Vagina (tissue), 2 donors: ENCODE results near the gene CLN3.

Experiments
- POLR2A ChIP-seq, 2 donors: fragments of 450-650 bp; IDR thresholded peaks; one replicate each; pipeline ENCODE4 v1.6.1; 2017; ENCODE audit warnings: antibody characterized with exemption in 2 of 2, mild to moderate bottlenecking in 2 of 2, moderate library complexity in 2 of 2
- TF ChIP-seq, protein P1 (sequence below), 3 experiments: fragments of 450-650 bp in 2 of 3; fragments of 200-600 bp in 1 of 3; sonication (generic) in 1 of 3; IDR thresholded peaks; one replicate each; pipeline ENCODE4 v1.5.1; 2017 to 2019; ENCODE audit warnings: antibody characterized with exemption in 3 of 3, mild to moderate bottlenecking in 2 of 3, moderate library complexity in 2 of 3

DNA sequence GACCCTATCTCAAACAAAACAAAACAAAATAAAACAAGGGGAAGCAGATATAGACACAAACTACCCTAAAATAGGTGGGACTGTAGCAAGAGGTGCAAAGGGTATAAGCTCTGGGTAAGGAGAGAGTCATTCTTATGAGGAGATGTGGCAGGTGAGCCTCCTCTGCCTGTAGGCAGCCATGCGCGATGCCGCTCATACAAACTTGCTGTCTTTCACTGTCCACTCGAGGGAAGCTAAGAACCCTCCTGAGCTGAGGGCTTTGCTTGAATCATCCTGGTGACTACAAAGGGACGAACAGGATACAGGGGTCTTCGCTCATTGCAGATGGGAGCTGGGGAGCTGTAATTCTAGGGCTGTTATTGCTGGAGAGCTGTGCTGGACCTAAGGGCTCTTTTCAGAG lies 29.6 kb upstream of the CLN3 start:
- TF ChIP-seq, protein P1, sequence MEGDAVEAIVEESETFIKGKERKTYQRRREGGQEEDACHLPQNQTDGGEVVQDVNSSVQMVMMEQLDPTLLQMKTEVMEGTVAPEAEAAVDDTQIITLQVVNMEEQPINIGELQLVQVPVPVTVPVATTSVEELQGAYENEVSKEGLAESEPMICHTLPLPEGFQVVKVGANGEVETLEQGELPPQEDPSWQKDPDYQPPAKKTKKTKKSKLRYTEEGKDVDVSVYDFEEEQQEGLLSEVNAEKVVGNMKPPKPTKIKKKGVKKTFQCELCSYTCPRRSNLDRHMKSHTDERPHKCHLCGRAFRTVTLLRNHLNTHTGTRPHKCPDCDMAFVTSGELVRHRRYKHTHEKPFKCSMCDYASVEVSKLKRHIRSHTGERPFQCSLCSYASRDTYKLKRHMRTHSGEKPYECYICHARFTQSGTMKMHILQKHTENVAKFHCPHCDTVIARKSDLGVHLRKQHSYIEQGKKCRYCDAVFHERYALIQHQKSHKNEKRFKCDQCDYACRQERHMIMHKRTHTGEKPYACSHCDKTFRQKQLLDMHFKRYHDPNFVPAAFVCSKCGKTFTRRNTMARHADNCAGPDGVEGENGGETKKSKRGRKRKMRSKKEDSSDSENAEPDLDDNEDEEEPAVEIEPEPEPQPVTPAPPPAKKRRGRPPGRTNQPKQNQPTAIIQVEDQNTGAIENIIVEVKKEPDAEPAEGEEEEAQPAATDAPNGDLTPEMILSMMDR (IDR thresholded peaks at IDR 0.05) = no peak
- TF ChIP-seq POLR2A (IDR thresholded peaks at IDR 0.05) = no peak
